Measurements from ENCODE around the gene CYTH2.

CYTH2 gene

GRCh38 chr19:48479686-48480085 lies 10.5 kb downstream of the CYTH2 start:
- Histone ChIP-seq H3K4me2 (ENCODE audit: low read depth, low read length) (no peak overlapping the region), H3K9ac (ENCODE audit: low read length) (no peak overlapping the region), H3K27me3 (replicated peaks; ENCODE audit: insufficient read depth, low read length) (no peaks in the 10 kb centered on the region), H2AFZ (ENCODE audit: low read length) (no peak overlapping the region), H3K4me3 (ENCODE audit: low read length) (no peak overlapping the region), H3K9me2 (replicated peaks; ENCODE audit: insufficient read depth, low read length) (no peaks in the 10 kb centered on the region), H3K4me1 (ENCODE audit: low read length) (no peaks in the 10 kb centered on the region), H3K9me3 (replicated peaks; ENCODE audit: insufficient read depth, low read length) (no peaks in the 10 kb centered on the region), H3F3A (ENCODE audit: insufficient read depth, low read length) (0 out of 2 replicates have a peak, but pooled peaks cover 5% of the 10 kb centered on the region), H3K36me3 (replicated peaks; ENCODE audit: insufficient read depth, low read length) (no peaks in the 10 kb centered on the region), H3K27ac (ENCODE audit: low read length) (no peak overlapping the region), H3K79me2 (ENCODE audit: low read length) (no peaks in the 10 kb centered on the region), H4K20me1 (ENCODE audit: insufficient read depth, low read length) (no peaks in the 10 kb centered on the region)
- TF ChIP-seq CTCF (IDR thresholded peaks at IDR 0.05; ENCODE audit: low read length) (no peak), EZH2 (optimal IDR thresholded peaks at IDR 0.05; ENCODE audit: low read depth, low read length) (no peak), EZH2phosphoT487 (IDR thresholded peaks at IDR 0.05; ENCODE audit: low read length) (no peak)
- DNase-seq: no peak

- Histone ChIP-seq H3K27me3 (replicated peaks; ENCODE audit: insufficient read depth, low read length) (no peaks in the 10 kb centered on the region), H3K4me2 (ENCODE audit: low read depth, low read length) (peak overlapping the region; percentile 47; the same call in 1 of the 2 replicates), H3K4me1 (ENCODE audit: low read length) (no peaks in the 10 kb centered on the region), H3F3A (ENCODE audit: insufficient read depth, low read length) (0 out of 2 replicates have a peak, but pooled peaks cover 5% of the 10 kb centered on the region), H3K4me3 (ENCODE audit: low read length) (peak overlapping the region; percentile 22; the same call in 1 of the 2 replicates), H3K9ac (ENCODE audit: low read length) (no peak overlapping the region), H4K20me1 (ENCODE audit: insufficient read depth, low read length) (no peaks in the 10 kb centered on the region), H3K79me2 (ENCODE audit: low read length) (no peaks in the 10 kb centered on the region), H2AFZ (ENCODE audit: low read length) (0 out of 2 replicates have a peak overlapping the region, but pooled peaks have one; percentile 23), H3K9me2 (replicated peaks; ENCODE audit: insufficient read depth, low read length) (no peaks in the 10 kb centered on the region), H3K9me3 (replicated peaks; ENCODE audit: insufficient read depth, low read length) (no peaks in the 10 kb centered on the region), H3K27ac (ENCODE audit: low read length) (no peak overlapping the region), H3K36me3 (replicated peaks; ENCODE audit: insufficient read depth, low read length) (no peaks in the 10 kb centered on the region)
- no peak for DNase-seq
- TF ChIP-seq CTCF (IDR thresholded peaks at IDR 0.05; ENCODE audit: low read length) (no peak), EZH2phosphoT487 (IDR thresholded peaks at IDR 0.05; ENCODE audit: low read length) (no peak)
These were observed 11.0 kb downstream of the CYTH2 start for GRCh38 chr19:48480183-48480557.

- H2AFZ ChIP-seq (ENCODE audit: low read length): 0 out of 2 replicates have a peak overlapping the region, but pooled peaks have one; percentile 23
- no peaks in the 10 kb centered on the region for H3K9me2 ChIP-seq (replicated peaks; ENCODE audit: insufficient read depth, low read length)
- no peaks in the 10 kb centered on the region for H3K4me1 ChIP-seq (ENCODE audit: low read length)
- H3K4me3 ChIP-seq (ENCODE audit: low read length): peak overlapping the region; percentile 22; the same call in 1 of the 2 replicates
- 0 out of 2 replicates have a peak, but pooled peaks cover 5% of the 10 kb centered on the region for H3F3A ChIP-seq (ENCODE audit: insufficient read depth, low read length)
- no peaks in the 10 kb centered on the region for H3K79me2 ChIP-seq (ENCODE audit: low read length)
- no peak overlapping the region for H3K9ac ChIP-seq (ENCODE audit: low read length)
- TF ChIP-seq CTCF (IDR thresholded peaks at IDR 0.05; ENCODE audit: low read length) (no peak), EZH2phosphoT487 (IDR thresholded peaks at IDR 0.05; ENCODE audit: low read length) (no peak), EZH2 (optimal IDR thresholded peaks at IDR 0.05; ENCODE audit: low read depth, low read length) (no peak)
- H3K9me3 ChIP-seq (replicated peaks; ENCODE audit: insufficient read depth, low read length): no peaks in the 10 kb centered on the region
- H3K27me3 ChIP-seq (replicated peaks; ENCODE audit: insufficient read depth, low read length): no peaks in the 10 kb centered on the region
- no peak for DNase-seq
- H3K4me2 ChIP-seq (ENCODE audit: low read depth, low read length): peak overlapping the region; percentile 47; the same call in 1 of the 2 replicates
- no peak overlapping the region for H3K27ac ChIP-seq (ENCODE audit: low read length)
- no peaks in the 10 kb centered on the region for H3K36me3 ChIP-seq (replicated peaks; ENCODE audit: insufficient read depth, low read length)
- no peaks in the 10 kb centered on the region for H4K20me1 ChIP-seq (ENCODE audit: insufficient read depth, low read length)
These were observed 11.7 kb downstream of the CYTH2 start for GRCh38 chr19:48480558-48481500.

All from MM.1S (cell line).